Pons (tissue), 1 donor: ENCODE data around the gene ADM.

Source experiments
- DNase-seq: peaks from one replicate; pipeline ENCODE4 v3.0.0-alpha.2; 2016; ENCODE audit warnings: low spot score

The ADM gene

DNA sequence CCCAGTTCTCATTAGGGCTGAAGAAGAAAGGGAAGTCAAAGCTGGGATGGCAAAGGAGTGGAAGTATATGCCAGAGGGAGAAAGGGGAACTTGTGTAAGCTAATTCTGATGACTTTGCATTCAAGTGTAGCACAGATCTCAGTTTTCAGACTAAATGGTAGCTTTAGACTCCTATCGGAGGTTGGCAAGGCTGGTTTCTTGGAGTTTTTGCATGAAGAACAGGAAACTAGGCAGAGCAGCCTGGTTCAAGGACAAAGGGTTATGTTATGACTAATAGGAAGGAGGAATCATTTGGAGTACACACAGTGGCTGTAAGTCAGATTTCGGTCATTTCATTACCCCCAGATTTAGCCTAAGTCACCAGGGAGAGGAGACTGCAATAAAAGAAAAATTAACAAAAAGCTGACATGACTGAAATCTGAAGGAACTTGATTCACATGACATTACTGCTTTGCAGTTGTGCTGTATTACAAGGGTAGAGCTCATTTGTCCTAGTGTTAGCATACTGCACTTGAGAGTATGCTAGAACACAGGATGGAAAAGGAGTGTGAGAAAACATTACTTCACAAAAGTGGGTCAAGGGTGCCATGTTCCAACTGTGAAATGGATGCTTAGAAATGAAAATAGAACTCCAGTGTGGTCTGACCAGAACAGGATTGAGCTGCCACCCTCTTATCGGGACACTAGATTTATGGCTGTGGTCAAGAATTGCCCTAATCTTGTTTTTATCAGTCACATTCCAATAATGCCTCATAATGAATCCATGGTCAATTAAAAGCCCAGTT, 23.6 kb downstream of the ADM start:
- peak; percentile 73 for DNase-seq

DNA sequence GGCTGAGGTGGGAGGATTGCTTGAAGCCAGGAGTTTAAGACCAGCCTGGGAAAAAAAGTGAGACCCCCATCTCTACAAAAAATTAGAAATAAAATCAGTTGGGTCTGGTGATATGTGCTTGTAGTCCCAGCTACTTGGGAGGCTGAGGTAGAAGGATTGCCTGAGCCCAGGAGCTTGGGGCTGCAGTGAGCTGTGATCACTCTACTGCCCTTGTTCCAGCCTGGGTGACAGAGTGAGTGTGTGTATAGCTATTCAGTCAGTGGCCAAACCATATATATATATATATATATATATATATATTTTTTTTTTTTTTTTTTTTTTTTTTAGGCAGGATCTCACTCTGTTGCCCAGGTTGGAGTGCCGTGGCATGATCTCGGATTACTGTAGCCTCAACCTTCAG, 24.5 kb downstream of the ADM start:
- DNase-seq: no peak

DNA sequence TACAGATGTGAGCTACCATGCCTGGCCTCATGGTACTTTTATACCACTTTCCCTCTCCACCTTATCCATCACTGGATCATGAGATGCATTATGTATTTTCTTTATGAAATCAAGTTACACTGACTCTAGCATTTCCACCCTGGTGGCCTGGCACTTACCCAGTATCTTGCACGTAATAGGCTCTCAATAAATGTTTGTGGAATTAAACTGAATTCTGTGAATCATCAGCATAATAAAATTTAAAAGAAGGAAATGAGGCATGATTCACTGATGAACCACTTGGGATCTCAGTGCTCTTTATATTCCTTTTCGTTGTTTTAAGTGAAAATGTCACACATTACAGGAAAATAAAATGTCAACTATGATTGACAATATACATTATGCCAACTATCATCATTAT, 25.1 kb downstream of the ADM start:
- no peak for DNase-seq

DNA sequence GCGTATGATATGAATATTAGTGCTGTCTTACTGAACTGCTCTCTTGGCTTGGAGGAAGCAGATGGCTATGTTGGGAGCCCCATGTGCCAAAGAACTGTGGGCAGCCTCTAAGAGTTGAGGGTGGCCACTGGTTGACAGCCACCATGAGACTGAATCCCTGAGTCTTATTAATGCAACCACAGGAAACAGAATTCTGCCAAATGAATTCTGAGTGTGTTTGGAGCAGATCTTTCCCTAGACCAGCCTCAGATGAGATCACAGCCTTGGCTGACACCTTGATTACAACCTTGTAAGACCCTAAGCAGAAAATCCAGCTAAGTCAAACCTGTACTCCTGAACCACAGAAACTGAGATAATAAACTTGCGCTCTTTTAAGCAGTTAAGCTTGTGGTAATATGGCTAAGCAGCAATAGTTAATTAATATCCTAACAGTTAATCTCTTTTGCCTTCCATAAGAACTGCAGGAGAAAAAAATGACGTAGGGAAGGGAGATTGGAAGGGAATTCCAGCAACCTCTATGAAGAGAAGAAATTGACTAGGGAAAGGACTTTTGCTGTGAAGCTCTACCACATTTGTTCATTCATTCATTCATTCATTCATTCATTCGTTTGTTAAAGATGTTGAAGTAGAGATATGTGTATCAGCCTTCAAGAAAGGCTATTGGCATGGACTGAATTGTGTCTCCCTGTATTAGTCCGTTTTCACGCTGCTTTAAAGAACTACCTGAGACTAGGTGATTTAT, 26.8 kb downstream of the ADM start:
- no peak for DNase-seq

DNA sequence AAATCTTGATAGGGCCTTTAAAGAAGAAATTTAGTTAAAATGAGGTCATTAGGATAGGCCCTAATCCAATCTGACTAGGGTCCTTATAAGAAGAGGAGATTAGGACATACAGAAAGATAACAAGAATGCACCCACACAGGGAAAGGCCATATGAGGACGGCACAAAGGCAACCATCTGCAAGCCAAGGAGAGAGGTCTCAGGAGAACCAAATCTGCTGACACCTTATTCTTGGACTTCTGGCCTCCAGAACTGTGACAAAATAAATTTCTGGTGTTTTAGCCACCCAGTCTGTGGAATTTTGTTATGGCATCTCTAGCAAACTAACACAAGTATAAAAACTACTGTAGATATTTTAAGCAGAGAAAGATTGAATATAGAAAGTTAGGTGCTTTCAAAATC, 28.6 kb downstream of the ADM start:
- DNase-seq: no peak

DNA sequence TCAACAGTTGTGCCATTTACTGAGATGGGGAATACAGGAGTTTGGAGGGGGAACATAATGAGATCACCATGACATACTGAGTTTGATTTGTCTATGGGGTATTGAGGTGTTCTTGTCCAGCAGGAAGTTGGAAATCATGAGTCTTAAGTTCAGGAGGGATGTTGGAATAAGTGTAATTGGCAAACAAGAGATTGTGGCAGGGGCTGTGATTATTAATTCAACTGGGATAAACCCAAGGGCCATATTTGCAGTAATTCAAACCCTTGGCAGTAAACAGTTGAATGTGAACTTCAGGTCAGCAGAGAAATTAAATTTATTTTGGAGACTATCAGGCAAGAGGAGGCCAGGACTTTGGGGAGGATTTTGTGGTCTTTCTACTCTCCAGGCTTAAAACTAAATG, 33.4 kb downstream of the ADM start:
- no peak for DNase-seq

DNA sequence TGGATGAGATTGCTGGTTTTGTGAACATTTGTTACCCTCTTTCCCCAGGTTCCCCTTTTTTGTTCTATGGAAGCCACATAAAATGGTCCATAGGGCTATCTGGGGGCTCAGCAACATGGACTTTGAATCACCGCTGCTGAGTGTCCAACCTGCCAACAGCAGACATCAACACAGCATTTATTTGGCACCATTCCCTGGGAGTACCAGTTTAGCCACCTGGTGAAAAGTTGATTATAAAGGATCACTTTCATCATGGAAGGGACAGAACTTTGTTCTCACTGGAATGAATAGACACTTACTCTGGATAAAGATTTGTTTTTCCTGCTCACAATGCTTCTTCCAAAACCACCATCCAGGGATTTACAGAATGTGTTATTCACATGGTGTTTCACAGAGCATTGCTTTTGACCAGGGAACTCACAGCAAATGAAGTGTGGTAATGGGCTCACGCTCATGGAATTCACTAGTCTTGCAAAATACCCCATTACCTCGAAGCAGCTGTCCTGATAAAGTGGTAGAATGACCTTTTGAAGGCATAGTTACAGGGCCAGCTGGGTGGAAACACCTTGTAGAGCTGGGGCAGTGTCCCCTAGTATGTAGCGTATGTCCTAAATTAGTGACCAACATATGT, 43.9 kb downstream of the ADM start:
- DNase-seq: no peak

DNA sequence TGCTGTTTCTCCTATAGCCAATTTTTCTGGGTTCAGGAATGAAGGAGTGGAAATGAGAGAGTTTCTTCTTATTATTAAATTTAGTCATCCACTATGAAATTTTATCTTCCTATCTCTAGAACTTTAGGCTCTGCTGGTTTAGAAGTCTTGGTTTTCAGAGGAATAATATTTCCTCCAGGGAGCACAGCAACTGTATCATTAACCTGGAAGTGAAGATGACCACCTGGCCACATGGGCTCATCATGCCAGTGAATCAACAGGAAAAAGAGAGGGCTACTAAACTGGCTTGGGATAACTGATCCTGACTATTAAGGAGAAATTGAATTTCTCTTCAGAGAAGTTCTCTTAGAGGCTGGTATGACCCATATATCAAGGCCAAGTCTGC, 44.4 kb downstream of the ADM start:
- no peak for DNase-seq

DNA sequence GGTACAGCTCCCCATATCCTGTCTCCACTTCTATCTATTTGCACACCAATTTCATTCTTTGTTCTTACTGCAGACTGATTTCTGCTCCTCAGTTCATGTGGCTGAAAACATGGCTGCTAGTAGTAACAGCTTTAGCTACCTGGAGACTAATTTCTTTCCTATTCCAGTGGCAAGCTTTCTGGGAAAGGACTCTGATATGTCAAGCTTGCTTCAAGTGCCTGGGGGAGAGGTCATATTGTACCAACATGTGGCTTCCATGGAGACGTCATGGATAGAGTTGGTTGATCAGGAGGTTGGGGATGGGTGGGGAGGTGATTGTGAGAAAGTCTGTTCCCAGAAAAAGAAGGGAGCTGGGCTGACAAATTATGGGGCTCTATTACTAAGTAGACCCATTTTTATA, 44.9 kb downstream of the ADM start:
- DNase-seq: no peak

DNA sequence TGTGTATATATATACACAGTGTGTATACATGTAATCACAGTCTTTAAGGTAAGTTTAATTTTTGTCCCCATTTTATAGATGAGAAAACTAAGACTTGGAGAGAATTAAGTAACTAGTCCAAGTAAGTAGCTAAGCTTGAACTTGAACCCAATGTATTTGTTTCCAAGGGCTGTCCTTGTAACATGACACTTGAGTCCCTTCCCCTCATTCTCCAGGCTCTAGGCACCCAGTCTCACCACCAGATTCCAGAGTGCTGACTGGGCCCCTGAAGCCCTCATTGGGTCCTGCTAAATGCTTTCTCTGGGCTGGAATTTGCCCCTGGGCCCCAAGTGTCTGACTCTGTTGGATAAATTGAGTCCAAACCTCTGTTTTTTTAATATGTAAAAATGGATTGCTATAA, 45.5 kb downstream of the ADM start:
- DNase-seq: no peak

DNA sequence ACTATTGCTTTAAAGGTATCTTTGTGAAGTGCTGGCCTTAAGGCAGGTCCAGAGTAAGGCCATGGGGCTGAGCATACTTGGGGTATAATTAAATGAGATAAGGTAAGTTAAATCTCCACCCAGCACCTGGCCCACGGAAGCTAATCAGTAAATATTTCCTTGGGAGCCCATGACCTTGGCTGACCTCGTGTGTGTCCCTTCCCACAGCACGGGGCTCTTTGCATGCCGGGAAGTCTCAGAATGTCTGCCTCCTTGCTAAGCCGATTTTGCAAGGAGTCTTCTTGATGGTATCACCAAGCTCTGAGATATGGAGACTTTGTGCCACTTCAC, 46.5 kb downstream of the ADM start:
- no peak for DNase-seq

DNA sequence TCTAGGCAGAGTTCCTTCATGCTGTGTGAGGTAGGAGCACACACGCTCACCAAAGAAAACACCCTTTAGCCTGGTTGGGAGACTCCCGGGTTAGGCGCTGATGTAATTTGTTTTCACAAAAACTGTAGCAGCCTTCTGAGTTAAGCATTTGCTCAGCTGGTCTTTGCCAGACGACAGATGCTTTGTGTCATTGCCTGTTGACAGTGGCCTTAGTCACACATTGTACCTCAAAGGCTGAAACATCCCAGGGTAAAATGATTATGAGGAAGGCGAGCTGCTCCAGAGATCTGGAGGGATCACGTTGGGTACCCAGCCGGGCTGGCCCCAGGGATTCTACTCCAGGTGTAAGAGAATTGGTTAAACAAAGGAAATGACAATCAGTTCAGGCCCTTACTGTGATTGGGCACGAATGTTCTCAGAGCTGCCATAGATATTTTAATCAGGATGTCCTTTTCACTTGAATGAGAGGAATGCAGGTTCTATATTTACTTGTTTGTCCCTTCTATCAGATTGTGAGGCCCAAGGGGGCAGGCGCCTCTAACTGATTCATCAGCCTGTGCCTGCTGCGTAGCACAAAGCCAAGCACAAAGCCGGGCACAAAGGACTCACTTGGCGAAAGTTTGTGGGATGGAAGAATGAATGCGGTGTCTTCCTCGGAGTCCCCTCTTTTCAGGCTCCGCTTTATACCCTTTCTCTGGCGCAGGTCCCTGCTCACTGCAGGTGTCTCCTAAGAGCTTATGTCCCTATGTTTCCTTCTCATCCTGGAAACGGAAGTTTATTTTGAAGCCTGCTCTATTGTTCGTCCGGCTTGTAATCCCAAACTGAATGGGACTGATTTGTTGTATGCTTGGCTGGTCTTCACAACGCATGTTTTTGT, 47.1 kb downstream of the ADM start:
- DNase-seq: peak; percentile 22

DNA sequence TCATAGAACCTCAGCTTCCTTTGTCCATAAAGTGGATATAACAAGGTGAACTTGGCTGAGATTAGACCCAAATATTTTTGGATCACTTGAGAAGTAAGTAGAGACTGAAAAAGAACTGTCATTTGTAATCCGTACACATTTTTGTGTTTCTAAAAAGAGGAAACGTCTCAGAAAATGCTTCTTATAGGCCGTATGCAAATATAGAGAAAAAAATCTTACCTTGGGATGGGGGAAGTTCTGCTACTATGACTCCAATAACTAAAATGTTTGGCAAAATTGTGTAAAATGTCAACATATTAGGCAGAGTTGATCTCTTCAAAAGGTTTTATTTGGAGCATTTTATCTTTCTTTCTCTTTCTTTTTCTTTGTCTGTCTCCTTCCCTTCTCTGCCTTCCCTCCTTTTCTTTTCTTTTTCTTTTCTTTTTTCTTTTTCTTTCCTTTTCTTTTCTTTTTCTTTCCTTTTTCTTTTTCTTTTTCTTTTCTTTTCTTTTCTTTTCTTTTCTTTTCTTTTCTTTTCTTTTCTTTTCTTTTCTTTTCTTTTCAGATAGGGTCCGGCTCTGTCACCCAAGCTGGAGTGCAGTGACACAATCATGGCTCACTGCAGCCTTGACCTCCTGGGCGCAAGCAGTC, 48.2 kb downstream of the ADM start:
- DNase-seq: no peak

DNA sequence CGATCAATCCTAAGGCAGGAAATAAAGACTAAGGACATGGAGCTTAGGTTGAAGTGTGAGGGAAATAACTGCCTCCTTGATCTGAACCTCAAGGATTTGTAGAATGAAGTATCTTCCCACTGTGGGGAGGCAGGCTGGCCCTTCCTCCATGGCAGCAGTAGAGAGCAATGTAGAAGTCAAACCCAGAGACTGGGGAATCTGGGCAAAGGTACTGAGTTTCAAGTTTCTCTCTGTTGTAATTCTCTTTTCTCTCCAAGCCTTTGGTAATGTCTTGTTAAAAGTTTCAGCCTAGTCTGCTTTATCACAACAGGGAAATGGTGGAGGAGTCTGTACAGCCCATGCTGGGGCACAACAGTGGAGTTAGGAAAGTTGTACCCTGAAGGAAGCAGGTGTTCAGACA, 49.5 kb downstream of the ADM start:
- DNase-seq: no peak

DNA sequence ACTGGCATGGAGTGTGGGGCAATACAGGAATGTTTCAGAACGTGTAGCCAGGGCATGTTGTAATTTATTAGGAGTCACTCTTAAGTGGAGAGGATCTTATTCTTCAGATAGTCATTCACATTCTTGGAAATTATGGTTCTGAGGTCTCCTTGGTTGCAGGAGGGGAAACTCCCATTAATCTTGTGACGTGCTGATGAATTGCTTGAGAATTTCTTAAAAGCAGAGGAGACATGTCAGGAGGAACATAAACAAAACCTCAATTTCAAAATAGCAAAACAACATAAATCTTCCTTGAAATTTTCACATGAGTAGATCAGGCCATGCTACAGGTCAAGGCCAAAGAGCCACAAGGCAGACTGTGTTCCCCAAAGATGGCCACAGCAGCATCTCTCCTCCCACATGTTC, 50.4 kb downstream of the ADM start:
- no peak for DNase-seq

DNA sequence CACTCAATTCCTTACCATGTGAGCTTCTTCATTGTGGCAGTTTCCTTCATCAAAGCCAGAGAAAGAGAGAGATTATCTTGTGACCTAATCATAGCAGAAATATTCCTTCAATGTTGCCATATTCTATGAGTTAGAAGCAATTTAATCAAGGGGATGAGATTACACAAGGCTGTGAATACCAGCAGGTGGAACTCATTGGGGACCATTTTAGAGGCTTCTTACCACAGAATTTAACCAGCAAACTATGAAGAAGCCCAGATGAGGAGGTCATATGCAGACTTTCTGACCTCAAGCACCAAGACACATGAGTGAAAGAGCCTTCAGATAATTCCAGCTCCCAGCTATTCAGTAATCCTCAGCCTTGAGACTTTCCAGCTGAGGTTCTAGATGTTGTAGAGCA, 51.3 kb downstream of the ADM start:
- no peak for DNase-seq
